Activated CD4-positive, alpha-beta T cell treated with anti-CD3 and anti-CD28 coated beads, Interleukin-2, amount 10 ng/mL, durations not matched to agents 24 days and 14 days (primary cell): ENCODE results near the gene CLRN2. TPM values are rescaled to one million over a fixed set of nuclear protein-coding genes. Genes with fewer than 3 reads are reported as not detected.

Experiments used
- DNase-seq: peaks from one replicate; pipeline ENCODE4 v3.0.0; 2022
- H3K27ac Mint-ChIP-seq: one replicate; pipeline ENCODE4 v1.8.0; 2022; ENCODE audit warnings: mild to moderate bottlenecking, mixed read lengths
- H3K27me3 Mint-ChIP-seq: one replicate; pipeline ENCODE4 v1.8.0; 2022; ENCODE audit warnings: mixed read lengths
- H3K36me3 Mint-ChIP-seq: one replicate; pipeline ENCODE4 v1.8.0; 2022; ENCODE audit warnings: low read depth, mild to moderate bottlenecking, mixed read lengths
- H3K4me1 Mint-ChIP-seq: one replicate; pipeline ENCODE4 v1.8.0; 2021; ENCODE audit warnings: mixed read lengths
- H3K4me3 Mint-ChIP-seq: one replicate; pipeline ENCODE4 v1.8.0; 2022; ENCODE audit warnings: mild to moderate bottlenecking, moderate library complexity, mixed read lengths
- H3K9me3 Mint-ChIP-seq: one replicate; pipeline ENCODE4 v1.8.0; 2021; ENCODE audit warnings: mixed read lengths
- intact Hi-C: fragments of 100-400 bp; cut with micrococcal nuclease; formaldehyde crosslinking; loops from one replicate; pipeline ENCODE4 v1.15.1; 2023
- total RNA-seq: library from RNA; stranded (reverse); gene quantifications from 2 replicates; pipeline ENCODE4 v1.2.3, GENCODE V29; 2022

Gene CLRN2, protein sequence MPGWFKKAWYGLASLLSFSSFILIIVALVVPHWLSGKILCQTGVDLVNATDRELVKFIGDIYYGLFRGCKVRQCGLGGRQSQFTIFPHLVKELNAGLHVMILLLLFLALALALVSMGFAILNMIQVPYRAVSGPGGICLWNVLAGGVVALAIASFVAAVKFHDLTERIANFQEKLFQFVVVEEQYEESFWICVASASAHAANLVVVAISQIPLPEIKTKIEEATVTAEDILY
- not detected in 2 replicates for total RNA-seq

DNA sequence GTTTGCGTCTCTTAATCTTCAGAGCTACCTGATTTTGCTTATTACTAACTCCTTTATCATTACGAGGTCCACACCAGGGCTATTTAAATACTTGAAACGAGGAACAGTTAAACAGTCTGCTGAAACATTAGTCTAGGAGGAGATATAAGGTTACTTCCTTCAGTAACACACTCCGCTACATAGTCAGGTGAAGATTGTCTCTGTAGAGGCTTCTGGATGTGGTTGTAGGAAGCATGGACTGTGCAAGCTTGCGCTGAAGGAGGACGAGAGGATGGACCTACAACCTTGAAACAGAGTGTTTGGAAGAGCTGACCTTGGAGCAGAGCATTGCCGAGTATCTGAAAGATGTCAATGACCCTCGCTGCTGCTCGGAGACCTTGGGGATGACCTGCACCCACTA lies at the start of gene CLRN2:
CLRN2 (plus strand) TSS at position 301 of the 400 bp plus-strand sequence. CDS start 102 bp downstream, outside the sequence.
- Mint-ChIP-seq H3K27ac (no peak within 1 kb of the TSS), H3K4me3 (no peak within 1 kb of the TSS), H3K36me3 (peaks cover 5% of the 10 kb centered on the region), H3K4me1 (peaks cover 17% of the 10 kb centered on the region), H3K9me3 (no peaks in the 10 kb centered on the region), H3K27me3 (peaks cover 20% of the 10 kb centered on the region)
- no peak for DNase-seq
- intact Hi-C loops: loop anchor here (5.0 kb wide), 2 partner anchors 97 to 1288 kb away; partner anchors contain the start of genes MED28 and TAPT1

DNA sequence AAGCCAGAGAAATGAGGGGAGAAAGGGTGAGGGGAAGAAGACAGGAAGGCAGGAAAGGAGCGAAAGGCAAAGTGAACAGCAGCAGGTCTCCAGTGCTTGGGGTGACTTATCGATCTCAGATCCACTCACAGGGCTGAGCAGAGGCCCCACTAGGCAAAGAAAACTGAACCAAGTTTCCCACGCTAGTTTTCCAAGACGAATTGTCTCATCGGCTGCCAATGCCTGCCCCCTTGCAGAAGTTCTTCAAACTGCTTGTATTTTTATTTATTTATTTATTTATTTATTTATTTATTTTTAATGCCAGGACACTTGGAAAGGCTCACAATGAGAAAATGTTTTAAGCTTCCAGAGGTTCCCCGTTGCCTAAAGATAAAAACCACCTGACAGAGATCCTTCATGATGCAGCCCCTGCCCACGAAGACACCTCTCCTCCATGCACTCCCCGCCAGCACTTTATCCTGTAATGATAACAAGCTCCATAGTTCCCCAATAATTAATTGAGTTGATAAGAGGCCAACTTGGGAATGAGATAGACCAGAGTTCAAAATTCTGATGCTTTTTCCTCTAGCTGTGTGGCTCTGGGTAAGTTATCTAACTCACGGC lies 46.2 kb upstream of the CLRN2 start:
- no peaks in the 10 kb centered on the region for H3K27me3 Mint-ChIP-seq
- intact Hi-C loops: loop anchor here (5.0 kb wide), 2 partner anchors 121 to 1176 kb away; no protein-coding TSS in a partner anchor
- no peak overlapping the region for H3K4me3 Mint-ChIP-seq
- H3K4me1 Mint-ChIP-seq: no peaks in the 10 kb centered on the region
- DNase-seq: no peak
- no peaks in the 10 kb centered on the region for H3K36me3 Mint-ChIP-seq
- no peak overlapping the region for H3K27ac Mint-ChIP-seq
- H3K9me3 Mint-ChIP-seq: no peaks in the 10 kb centered on the region

DNA sequence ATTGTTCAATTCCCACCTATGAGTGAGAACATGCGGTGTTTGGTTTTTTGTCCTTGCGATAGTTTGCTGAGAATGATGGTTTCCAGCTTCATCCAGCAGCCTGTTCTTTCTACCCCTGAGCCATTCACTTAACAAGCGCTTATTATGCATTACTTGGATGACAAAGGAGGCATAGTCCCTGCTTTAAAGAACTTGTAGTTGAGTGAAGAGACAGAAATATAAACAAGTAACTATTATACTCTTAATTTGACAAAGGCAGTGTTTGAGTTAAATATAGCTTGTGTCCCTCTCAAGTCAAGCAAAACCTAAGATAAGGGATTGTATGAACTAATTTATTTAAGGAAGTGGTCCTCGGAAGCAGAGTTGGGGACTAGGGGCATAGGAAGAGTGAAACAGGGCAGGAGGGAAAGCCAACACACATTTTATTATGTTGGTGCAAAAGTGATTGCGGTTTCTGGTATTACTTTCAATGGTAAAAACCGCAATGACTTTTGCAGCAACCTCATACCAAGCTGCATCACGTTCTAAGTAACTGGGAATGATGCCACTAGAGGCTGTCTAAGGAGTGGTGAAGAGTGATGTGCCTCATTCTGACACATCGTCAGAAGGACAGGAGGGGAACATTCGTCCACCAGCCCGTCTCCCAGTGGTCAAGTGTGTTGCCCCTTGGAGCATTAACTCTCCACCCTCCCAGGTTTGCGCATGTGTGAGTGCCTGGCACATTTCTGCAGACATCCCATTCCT lies 44.9 kb upstream of the CLRN2 start:
- intact Hi-C loops: loop anchor here (5.0 kb wide), 3 partner anchors 123 to 1178 kb away; no protein-coding TSS in a partner anchor

DNA sequence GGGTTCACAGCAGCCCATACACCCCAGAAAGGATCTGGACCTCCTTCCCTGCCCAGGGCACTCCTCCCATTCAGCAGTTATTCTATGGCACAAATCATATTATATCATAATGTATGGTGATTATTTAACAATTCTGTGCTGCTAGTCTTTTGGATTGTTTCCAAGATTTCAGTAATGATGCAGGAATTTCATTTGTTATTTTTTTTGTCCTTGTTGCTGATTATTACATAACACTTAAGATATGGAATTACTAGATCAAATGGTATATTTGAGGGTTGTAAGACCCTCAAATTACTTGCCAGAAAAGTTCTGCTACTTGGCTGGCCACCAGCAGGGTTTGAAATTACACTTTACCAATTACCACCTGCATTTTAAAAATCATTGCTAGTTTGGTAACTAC lies 39.5 kb upstream of the CLRN2 start:
- Mint-ChIP-seq H3K27ac (no peak overlapping the region), H3K4me1 (no peaks in the 10 kb centered on the region), H3K4me3 (no peak overlapping the region), H3K36me3 (no peaks in the 10 kb centered on the region), H3K9me3 (no peaks in the 10 kb centered on the region), H3K27me3 (no peaks in the 10 kb centered on the region)
- no peak for DNase-seq
- intact Hi-C loops: no loop called here

More for the DNA sequence above, 44.9 kb upstream of the CLRN2 start:
- H3K27ac Mint-ChIP-seq: no peak overlapping the region
- no peak for DNase-seq
- no peaks in the 10 kb centered on the region for H3K36me3 Mint-ChIP-seq
- no peak overlapping the region for H3K4me3 Mint-ChIP-seq
- H3K27me3 Mint-ChIP-seq: no peaks in the 10 kb centered on the region
- no peaks in the 10 kb centered on the region for H3K9me3 Mint-ChIP-seq
- H3K4me1 Mint-ChIP-seq: no peaks in the 10 kb centered on the region

DNA sequence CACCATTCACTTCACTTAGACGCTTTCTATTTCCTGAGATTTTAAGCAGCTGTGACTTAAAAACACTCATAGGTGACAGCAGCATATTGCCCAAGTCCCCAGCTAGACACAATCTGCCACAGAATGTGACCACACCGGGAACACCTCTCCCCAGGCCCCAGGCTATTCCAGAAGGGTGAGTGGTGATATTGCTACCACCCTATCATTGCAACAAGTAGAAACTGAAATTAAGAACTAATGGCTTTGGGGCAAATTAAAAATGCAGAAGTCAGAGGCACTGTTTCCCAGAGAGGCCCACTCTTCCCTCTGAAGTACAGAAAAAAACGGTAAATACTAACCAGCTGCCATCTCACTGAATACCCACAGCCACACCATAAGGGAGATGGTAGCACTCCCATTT lies 38.1 kb upstream of the CLRN2 start:
- Mint-ChIP-seq H3K36me3 (no peaks in the 10 kb centered on the region), H3K27me3 (no peaks in the 10 kb centered on the region), H3K4me1 (no peaks in the 10 kb centered on the region), H3K27ac (no peak overlapping the region), H3K4me3 (no peak overlapping the region), H3K9me3 (no peaks in the 10 kb centered on the region)
- intact Hi-C loops: no loop called here
- no peak for DNase-seq

DNA sequence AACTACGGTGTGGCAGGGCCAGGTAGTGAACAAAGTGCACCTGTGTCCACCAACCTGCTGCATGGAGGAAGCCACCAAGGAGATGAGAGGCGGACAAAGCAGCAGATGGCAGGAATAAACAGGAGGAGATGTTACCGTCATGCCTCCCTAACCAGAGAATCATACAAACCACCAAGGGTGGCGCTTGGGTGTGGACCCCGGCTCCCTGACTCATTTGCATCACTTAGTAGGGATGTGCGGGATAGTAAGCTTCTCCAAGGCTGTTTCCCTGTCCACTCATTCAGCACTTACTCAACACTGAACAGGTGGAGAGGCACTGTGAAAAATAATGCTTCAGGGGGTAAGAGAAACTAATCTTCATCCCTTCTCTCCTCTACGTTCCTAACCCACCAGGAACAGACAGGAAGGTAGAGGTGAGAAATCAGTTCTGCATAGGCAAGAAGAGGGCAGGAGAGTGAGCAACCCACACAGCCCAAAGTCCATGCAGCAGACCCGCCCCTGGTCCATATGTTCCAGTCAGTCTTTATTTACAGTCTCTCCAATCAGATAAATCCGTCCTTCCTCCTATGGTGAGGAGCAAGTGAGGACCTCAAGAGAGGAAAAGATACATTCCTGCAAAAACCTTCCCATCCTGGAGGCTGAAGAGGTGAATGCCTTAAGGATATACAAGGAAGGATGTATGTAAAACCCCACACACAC lies 37.0 kb upstream of the CLRN2 start:
- DNase-seq: no peak
- intact Hi-C loops: no loop called here
- H3K9me3 Mint-ChIP-seq: no peaks in the 10 kb centered on the region
- no peaks in the 10 kb centered on the region for H3K36me3 Mint-ChIP-seq
- H3K27me3 Mint-ChIP-seq: no peaks in the 10 kb centered on the region
- no peak overlapping the region for H3K27ac Mint-ChIP-seq
- H3K4me3 Mint-ChIP-seq: no peak overlapping the region
- no peaks in the 10 kb centered on the region for H3K4me1 Mint-ChIP-seq

DNA sequence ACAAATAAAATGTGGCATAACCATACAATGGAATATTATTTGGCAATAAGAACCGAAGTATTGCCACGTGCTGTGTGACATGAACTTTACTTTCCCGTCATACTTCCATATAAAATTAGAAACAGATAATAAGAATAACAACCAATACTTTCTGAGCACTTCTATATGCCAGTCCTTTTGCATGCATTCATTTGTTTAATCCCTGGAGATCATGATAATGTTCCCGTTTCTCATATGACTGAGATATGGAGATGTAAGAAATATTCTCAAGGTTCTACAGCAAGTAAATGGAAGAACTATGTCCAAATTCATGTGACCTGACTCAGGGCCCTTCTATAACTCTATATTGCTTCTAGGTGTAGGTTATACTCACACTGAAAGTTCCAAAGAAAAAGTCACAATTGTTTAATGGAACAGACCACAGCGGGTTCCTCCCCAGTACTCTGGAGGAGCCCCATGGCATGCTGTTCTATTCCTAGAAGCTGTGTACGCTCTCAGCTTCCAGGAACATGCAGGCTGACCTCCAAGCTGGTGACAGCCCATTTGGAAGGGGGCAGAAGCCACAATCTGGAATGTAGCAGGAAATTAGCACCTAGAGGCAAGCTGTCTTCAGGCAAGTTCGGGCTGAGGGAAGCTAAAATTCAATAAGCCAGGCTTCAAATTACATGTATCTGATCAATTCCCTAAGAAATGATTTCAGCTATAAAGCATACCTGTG lies 34.6 kb upstream of the CLRN2 start:
- H3K9me3 Mint-ChIP-seq: no peaks in the 10 kb centered on the region
- H3K27ac Mint-ChIP-seq: no peak overlapping the region
- H3K4me1 Mint-ChIP-seq: no peaks in the 10 kb centered on the region
- intact Hi-C loops: no loop called here
- H3K27me3 Mint-ChIP-seq: no peaks in the 10 kb centered on the region
- H3K36me3 Mint-ChIP-seq: peaks cover 6% of the 10 kb centered on the region
- DNase-seq: no peak
- no peak overlapping the region for H3K4me3 Mint-ChIP-seq

DNA sequence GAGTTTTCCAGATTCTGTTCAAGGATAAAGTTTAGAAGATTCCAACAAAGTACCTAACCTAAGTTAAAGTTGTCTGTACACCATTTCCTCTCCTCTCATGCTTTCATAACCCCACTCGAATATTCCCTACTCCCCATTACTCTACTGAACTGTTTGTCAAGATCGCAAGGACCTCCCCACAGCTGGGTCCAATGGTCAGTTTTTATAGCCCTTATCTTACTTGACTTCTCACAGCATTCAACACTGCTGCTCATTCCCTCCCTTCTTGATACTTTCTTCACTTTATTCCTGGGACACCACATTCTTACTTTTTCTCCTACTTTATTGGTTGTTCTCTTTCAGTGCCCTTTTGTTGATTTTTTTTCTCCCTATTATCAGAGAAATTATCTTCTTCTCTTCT lies 34.0 kb upstream of the CLRN2 start:
- intact Hi-C loops: no loop called here
- H3K9me3 Mint-ChIP-seq: no peaks in the 10 kb centered on the region
- H3K27me3 Mint-ChIP-seq: no peaks in the 10 kb centered on the region
- no peaks in the 10 kb centered on the region for H3K4me1 Mint-ChIP-seq
- no peak overlapping the region for H3K27ac Mint-ChIP-seq
- no peak for DNase-seq
- peaks cover 8% of the 10 kb centered on the region for H3K36me3 Mint-ChIP-seq
- no peak overlapping the region for H3K4me3 Mint-ChIP-seq

DNA sequence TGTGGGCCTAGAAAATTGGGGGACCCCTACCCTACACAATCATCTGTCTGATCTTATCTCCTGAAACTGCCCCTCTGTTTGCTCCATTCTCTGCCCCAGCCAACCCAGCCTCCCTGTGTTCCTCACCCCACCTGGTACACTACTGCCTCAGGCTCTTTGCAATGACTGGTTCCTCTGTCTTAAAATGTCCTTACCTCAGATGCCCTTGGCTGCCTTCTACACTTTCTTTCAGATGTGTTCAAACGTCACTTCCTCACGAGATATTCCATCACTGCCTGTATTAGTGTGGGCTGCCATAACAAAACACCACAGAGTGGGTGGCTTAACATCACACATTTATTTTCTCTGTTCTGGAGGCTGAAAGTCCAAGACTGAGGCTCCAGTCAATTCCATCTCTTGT lies 32.2 kb upstream of the CLRN2 start:
- Mint-ChIP-seq H3K9me3 (no peaks in the 10 kb centered on the region), H3K36me3 (peaks cover 15% of the 10 kb centered on the region), H3K27ac (no peak overlapping the region), H3K27me3 (no peaks in the 10 kb centered on the region), H3K4me3 (no peak overlapping the region), H3K4me1 (no peaks in the 10 kb centered on the region)
- no peak for DNase-seq
- intact Hi-C loops: no loop called here

DNA sequence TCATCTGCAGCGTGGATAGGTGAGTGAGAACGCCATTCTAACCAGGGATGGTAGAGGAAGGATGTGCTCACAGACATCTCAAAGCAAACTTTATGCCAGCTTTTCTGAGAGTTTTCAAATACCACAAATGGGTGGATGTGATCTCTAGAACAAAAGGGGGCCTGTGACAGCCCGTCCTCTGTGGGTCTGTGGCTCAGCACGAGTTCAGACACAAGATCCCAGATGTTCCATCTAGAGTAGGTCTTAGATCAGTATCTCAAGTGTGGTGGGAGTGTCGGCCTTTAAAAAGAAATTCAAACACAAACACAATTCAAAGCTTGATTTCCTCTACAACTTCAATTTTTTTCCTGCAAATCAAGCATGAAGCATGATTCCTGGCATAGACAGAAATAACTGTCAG lies 25.8 kb upstream of the CLRN2 start:
- intact Hi-C loops: no loop called here
- peaks cover 3% of the 10 kb centered on the region for H3K4me1 Mint-ChIP-seq
- H3K9me3 Mint-ChIP-seq: no peaks in the 10 kb centered on the region
- H3K27me3 Mint-ChIP-seq: no peaks in the 10 kb centered on the region
- H3K4me3 Mint-ChIP-seq: no peak overlapping the region
- peaks cover 33% of the 10 kb centered on the region for H3K36me3 Mint-ChIP-seq
- DNase-seq: no peak
- H3K27ac Mint-ChIP-seq: no peak overlapping the region

DNA sequence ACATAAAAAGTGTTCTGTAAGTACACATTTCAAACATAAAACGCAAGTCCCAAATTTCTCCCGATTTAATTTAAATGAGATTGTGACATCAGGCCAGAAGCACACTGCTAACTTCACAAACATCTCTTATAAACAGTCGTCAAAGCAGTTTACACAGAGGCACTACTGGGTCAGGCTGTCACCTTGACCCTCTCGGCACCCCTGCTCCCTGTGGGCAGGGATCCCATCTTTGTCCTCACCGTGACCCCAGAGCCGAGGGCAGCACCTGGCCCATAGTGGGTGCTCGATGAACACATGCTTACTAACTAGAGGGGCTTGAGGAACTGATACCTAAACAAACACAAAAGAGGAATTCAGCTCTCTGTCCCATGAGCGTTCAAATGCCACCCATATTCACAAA lies 25.2 kb upstream of the CLRN2 start:
- peaks cover 31% of the 10 kb centered on the region for H3K36me3 Mint-ChIP-seq
- H3K27me3 Mint-ChIP-seq: no peaks in the 10 kb centered on the region
- H3K4me1 Mint-ChIP-seq: peaks cover 6% of the 10 kb centered on the region
- no peak for DNase-seq
- H3K27ac Mint-ChIP-seq: no peak overlapping the region
- no peaks in the 10 kb centered on the region for H3K9me3 Mint-ChIP-seq
- intact Hi-C loops: no loop called here
- H3K4me3 Mint-ChIP-seq: no peak overlapping the region

DNA sequence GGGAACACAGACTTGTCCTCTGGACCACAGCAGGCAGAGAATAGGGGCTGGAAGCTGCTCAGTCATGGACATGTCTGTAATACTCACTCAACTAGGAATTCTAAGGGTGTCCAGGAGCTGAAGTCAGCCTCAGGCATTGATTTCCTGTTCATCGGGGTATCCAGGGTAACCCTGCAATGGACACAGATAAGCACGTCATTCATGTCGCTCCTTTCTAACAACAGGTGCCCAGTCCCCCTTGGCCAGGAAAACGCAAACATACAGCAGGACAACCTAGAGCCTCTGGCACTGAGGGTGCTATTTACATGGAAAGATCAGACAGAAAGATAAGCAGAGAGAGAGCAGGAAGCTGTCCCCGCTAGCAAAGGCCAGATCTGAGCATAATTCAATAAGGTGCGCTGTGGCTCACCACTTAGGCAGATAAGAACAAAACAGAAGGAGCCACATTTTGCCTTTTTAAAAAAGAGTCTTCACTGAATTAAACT lies 24.3 kb upstream of the CLRN2 start:
- Mint-ChIP-seq H3K4me1 (peaks cover 6% of the 10 kb centered on the region), H3K27me3 (no peaks in the 10 kb centered on the region), H3K36me3 (peaks cover 25% of the 10 kb centered on the region), H3K4me3 (no peak overlapping the region), H3K27ac (peak overlapping the region; percentile 40), H3K9me3 (no peaks in the 10 kb centered on the region)
- DNase-seq: no peak
- intact Hi-C loops: no loop called here

DNA sequence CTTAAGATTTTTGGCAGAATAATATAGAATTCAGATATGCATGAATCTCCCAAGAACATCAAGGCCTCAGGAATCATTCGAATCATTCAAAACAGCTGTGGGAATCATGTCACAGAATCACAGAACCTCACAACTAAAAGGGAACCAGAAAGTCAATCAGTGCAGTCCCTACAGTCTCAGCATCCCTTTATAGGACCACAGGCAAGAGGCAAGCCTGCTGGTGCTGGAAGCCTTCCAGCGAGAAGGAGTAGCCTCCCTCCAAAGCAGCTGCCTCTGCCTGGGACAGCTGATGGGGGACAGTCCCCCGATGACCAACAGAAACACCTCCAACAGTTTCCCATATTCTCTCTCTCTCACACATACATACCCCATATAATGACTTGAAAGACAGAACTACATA lies 23.8 kb upstream of the CLRN2 start:
- Mint-ChIP-seq H3K27me3 (no peaks in the 10 kb centered on the region), H3K36me3 (peaks cover 23% of the 10 kb centered on the region), H3K27ac (no peak overlapping the region), H3K4me1 (peaks cover 6% of the 10 kb centered on the region), H3K4me3 (no peak overlapping the region), H3K9me3 (no peaks in the 10 kb centered on the region)
- no peak for DNase-seq
- intact Hi-C loops: no loop called here
